Ishikawa (cell line): Measurements from ENCODE around the gene KRT33A.

Source experiments
- CEBPB ChIP-seq: IDR thresholded peaks from 2 replicates; pipeline ENCODE4 v1.6.1; 2012
- EGR1 ChIP-seq: IDR thresholded peaks from 2 replicates; pipeline ENCODE4 v1.6.1; 2012
- EP300 ChIP-seq: IDR thresholded peaks from 2 replicates; pipeline ENCODE4 v1.6.1; 2012; ENCODE audit warnings: borderline replicate concordance
- FOXM1 ChIP-seq: IDR thresholded peaks from 2 replicates; pipeline ENCODE4 v1.6.1; 2012; ENCODE audit warnings: low read depth, borderline replicate concordance
- MAX ChIP-seq: IDR thresholded peaks from 2 replicates; pipeline ENCODE4 v1.6.1; 2012
- NFIC ChIP-seq: IDR thresholded peaks from 2 replicates; pipeline ENCODE4 v1.6.1; 2012
- RAD21 ChIP-seq: IDR thresholded peaks from 2 replicates; pipeline ENCODE4 v1.6.1; 2012; ENCODE audit warnings: low read depth
- REST ChIP-seq: IDR thresholded peaks from 2 replicates; pipeline ENCODE4 v1.6.1; 2012; ENCODE audit warnings: low read depth, mild to moderate bottlenecking
- TAF1 ChIP-seq: IDR thresholded peaks from 2 replicates; pipeline ENCODE4 v1.6.1; 2012; ENCODE audit warnings: low read depth, mild to moderate bottlenecking
- TCF12 ChIP-seq: IDR thresholded peaks from 2 replicates; pipeline ENCODE4 v1.6.1; 2012; ENCODE audit warnings: low read depth
- TEAD4 ChIP-seq: IDR thresholded peaks from 2 replicates; pipeline ENCODE4 v1.6.1; 2012
- YY1 ChIP-seq: IDR thresholded peaks from 2 replicates; pipeline ENCODE4 v1.6.1; 2012; ENCODE audit warnings: low read depth
- ZBTB7A ChIP-seq: IDR thresholded peaks from 2 replicates; pipeline ENCODE4 v1.6.1; 2012; ENCODE audit warnings: low read depth

- TF ChIP-seq ZBTB7A (no peak), YY1 (no peak), EP300 (no peak), TEAD4 (no peak), CEBPB (no peak), EGR1 (no peak), TAF1 (no peak), REST (no peak), FOXM1 (no peak), MAX (no peak), TCF12 (no peak), RAD21 (no peak), NFIC (no peak)
Measured at GRCh38 chr17:41338961-41339485, 11.6 kb downstream of the KRT33A start.
